Measurements from ENCODE around the gene ERBB3. TPM values are rescaled to one million over a fixed set of nuclear protein-coding genes. Genes with fewer than 3 reads are reported as not detected.

ERBB3 gene
- total RNA-seq, 1 donor from 2014 or later: 0.65 TPM

- intact Hi-C loops (cut with micrococcal nuclease): no loop called here
- no peaks in the 10 kb centered on the region for H3K27me3 Mint-ChIP-seq (ENCODE audit: insufficient read depth)
- peaks cover 40% of the 10 kb centered on the region for H3K4me1 Mint-ChIP-seq (ENCODE audit: low read depth)
- no peak for DNase-seq (ENCODE audit: low spot score)
- no peaks in the 10 kb centered on the region for H3K9me3 Mint-ChIP-seq
- H3K36me3 Mint-ChIP-seq (ENCODE audit: low read depth): peaks cover 27% of the 10 kb centered on the region
- H3K27ac Mint-ChIP-seq: no peak overlapping the region
- H3K4me3 Mint-ChIP-seq: no peak overlapping the region
Observed at GRCh38 chr12:56120158-56120846, 40.3 kb downstream of the ERBB3 start.

- Mint-ChIP-seq H3K27ac (no peak overlapping the region), H3K27me3 (ENCODE audit: insufficient read depth) (no peaks in the 10 kb centered on the region), H3K4me3 (no peak overlapping the region), H3K36me3 (ENCODE audit: low read depth) (peaks cover 27% of the 10 kb centered on the region), H3K4me1 (ENCODE audit: low read depth) (peaks cover 40% of the 10 kb centered on the region), H3K9me3 (no peaks in the 10 kb centered on the region)
- intact Hi-C loops (cut with micrococcal nuclease): no loop called here
- no peak for DNase-seq (ENCODE audit: low spot score)
Observed at GRCh38 chr12:56121204-56121870, 41.4 kb downstream of the ERBB3 start.

- H3K36me3 Mint-ChIP-seq (ENCODE audit: low read depth): peaks cover 15% of the 10 kb centered on the region
- H3K27ac Mint-ChIP-seq: no peak overlapping the region
- no peaks in the 10 kb centered on the region for H3K27me3 Mint-ChIP-seq (ENCODE audit: insufficient read depth)
- DNase-seq (ENCODE audit: low spot score): no peak
- H3K9me3 Mint-ChIP-seq: no peaks in the 10 kb centered on the region
- intact Hi-C loops (cut with micrococcal nuclease): no loop called here
- H3K4me1 Mint-ChIP-seq (ENCODE audit: low read depth): peaks cover 52% of the 10 kb centered on the region
- no peak overlapping the region for H3K4me3 Mint-ChIP-seq
Observed at GRCh38 chr12:56122637-56123036, 42.7 kb downstream of the ERBB3 start.

GRCh38 chr12:56124133-56124532, 44.2 kb downstream of the ERBB3 start:
- intact Hi-C loops (cut with micrococcal nuclease): no loop called here
- no peaks in the 10 kb centered on the region for H3K27me3 Mint-ChIP-seq (ENCODE audit: insufficient read depth)

GRCh38 chr12:56126732-56127239, 46.8 kb downstream of the ERBB3 start:
- peaks cover 55% of the 10 kb centered on the region for H3K4me1 Mint-ChIP-seq (ENCODE audit: low read depth)
- H3K4me3 Mint-ChIP-seq: peak overlapping the region; percentile 97
- DNase-seq (ENCODE audit: low spot score): no peak
- H3K27ac Mint-ChIP-seq: peak overlapping the region; percentile 94
- H3K9me3 Mint-ChIP-seq: no peaks in the 10 kb centered on the region
- intact Hi-C loops (cut with micrococcal nuclease): loop anchor here (1.0 to 2.0 kb wide), 9 partner anchors 8 to 342 kb away; partner anchors contain the start of genes ANKRD52, COQ10A, MYL6 and NABP2
- peaks cover 22% of the 10 kb centered on the region for H3K36me3 Mint-ChIP-seq (ENCODE audit: low read depth)
- H3K27me3 Mint-ChIP-seq (ENCODE audit: insufficient read depth): no peaks in the 10 kb centered on the region

More at GRCh38 chr12:56124133-56124532, 44.2 kb downstream of the ERBB3 start:
- Mint-ChIP-seq H3K27ac (peak overlapping the region; percentile 43), H3K4me3 (no peak overlapping the region), H3K9me3 (no peaks in the 10 kb centered on the region), H3K36me3 (ENCODE audit: low read depth) (peaks cover 10% of the 10 kb centered on the region), H3K4me1 (ENCODE audit: low read depth) (peaks cover 47% of the 10 kb centered on the region)
- no peak for DNase-seq (ENCODE audit: low spot score)

GRCh38 chr12:56127485-56127887, 47.5 kb downstream of the ERBB3 start:
- H3K4me1 Mint-ChIP-seq (ENCODE audit: low read depth): peaks cover 61% of the 10 kb centered on the region
- no peaks in the 10 kb centered on the region for H3K27me3 Mint-ChIP-seq (ENCODE audit: insufficient read depth)
- no peaks in the 10 kb centered on the region for H3K9me3 Mint-ChIP-seq
- no peak for DNase-seq (ENCODE audit: low spot score)
- peak overlapping the region; percentile 94 for H3K27ac Mint-ChIP-seq
- H3K4me3 Mint-ChIP-seq: peak overlapping the region; percentile 97
- H3K36me3 Mint-ChIP-seq (ENCODE audit: low read depth): peaks cover 27% of the 10 kb centered on the region
- intact Hi-C loops (cut with micrococcal nuclease): loop anchor here (1.0 to 2.0 kb wide), 3 partner anchors 131 to 341 kb away; partner anchors contain the start of genes ANKRD52, SARNP and SPRYD4

GRCh38 chr12:56127888-56128669, 48.1 kb downstream of the ERBB3 start, which contains the start of gene ESYT1:
Gene ESYT1, plus strand, starts transcription at chr12:56128267. Its CDS starts 53 bp downstream, at chr12:56128320.
- H3K36me3 Mint-ChIP-seq (ENCODE audit: low read depth): peaks cover 29% of the 10 kb centered on the region
- H3K27ac Mint-ChIP-seq: peak within 1 kb of the TSS; percentile 94
- H3K4me1 Mint-ChIP-seq (ENCODE audit: low read depth): peaks cover 62% of the 10 kb centered on the region

GRCh38 chr12:56128670-56129205, 48.8 kb downstream of the ERBB3 start:
- H3K36me3 Mint-ChIP-seq (ENCODE audit: low read depth): peaks cover 34% of the 10 kb centered on the region
- no peak for DNase-seq (ENCODE audit: low spot score)
- H3K9me3 Mint-ChIP-seq: no peaks in the 10 kb centered on the region
- intact Hi-C loops (cut with micrococcal nuclease): loop anchor here (1.0 kb wide), 2 partner anchors 24 to 155 kb away; partner anchors contain the start of gene MYL6B
- H3K27ac Mint-ChIP-seq: peak overlapping the region; percentile 94
- no peaks in the 10 kb centered on the region for H3K27me3 Mint-ChIP-seq (ENCODE audit: insufficient read depth)
- H3K4me3 Mint-ChIP-seq: peak overlapping the region; percentile 97
- peaks cover 67% of the 10 kb centered on the region for H3K4me1 Mint-ChIP-seq (ENCODE audit: low read depth)

More at GRCh38 chr12:56127888-56128669, 48.1 kb downstream of the ERBB3 start, which contains the start of gene ESYT1:
- no peaks in the 10 kb centered on the region for H3K27me3 Mint-ChIP-seq (ENCODE audit: insufficient read depth)
- DNase-seq (ENCODE audit: low spot score): peak; percentile 98
- intact Hi-C loops (cut with micrococcal nuclease): loop anchor here (1.0 to 2.0 kb wide), 5 partner anchors 24 to 341 kb away; partner anchors contain the start of genes ANKRD52, MYL6B, SARNP and SPRYD4
- no peaks in the 10 kb centered on the region for H3K9me3 Mint-ChIP-seq
- peak within 1 kb of the TSS; percentile 97 for H3K4me3 Mint-ChIP-seq

- no peaks in the 10 kb centered on the region for H3K9me3 Mint-ChIP-seq
- H3K4me1 Mint-ChIP-seq (ENCODE audit: low read depth): peaks cover 62% of the 10 kb centered on the region
- H3K27me3 Mint-ChIP-seq (ENCODE audit: insufficient read depth): no peaks in the 10 kb centered on the region
- peaks cover 41% of the 10 kb centered on the region for H3K36me3 Mint-ChIP-seq (ENCODE audit: low read depth)
- peak; percentile 72 for DNase-seq (ENCODE audit: low spot score)
- peak overlapping the region; percentile 97 for H3K4me3 Mint-ChIP-seq
- intact Hi-C loops (cut with micrococcal nuclease): no loop called here
- peak overlapping the region; percentile 94 for H3K27ac Mint-ChIP-seq
Observed at GRCh38 chr12:56129206-56129941, 49.4 kb downstream of the ERBB3 start.

GRCh38 chr12:56129942-56130495, 50.1 kb downstream of the ERBB3 start:
- Mint-ChIP-seq H3K27me3 (ENCODE audit: insufficient read depth) (no peaks in the 10 kb centered on the region), H3K9me3 (no peaks in the 10 kb centered on the region), H3K27ac (peak overlapping the region; percentile 94), H3K4me1 (ENCODE audit: low read depth) (peaks cover 61% of the 10 kb centered on the region), H3K36me3 (ENCODE audit: low read depth) (peaks cover 42% of the 10 kb centered on the region), H3K4me3 (peak overlapping the region; percentile 97)
- DNase-seq (ENCODE audit: low spot score): no peak
- intact Hi-C loops (cut with micrococcal nuclease): no loop called here

- Mint-ChIP-seq H3K27me3 (ENCODE audit: insufficient read depth) (no peaks in the 10 kb centered on the region), H3K4me1 (ENCODE audit: low read depth) (peaks cover 61% of the 10 kb centered on the region), H3K36me3 (ENCODE audit: low read depth) (peaks cover 44% of the 10 kb centered on the region), H3K9me3 (no peaks in the 10 kb centered on the region), H3K4me3 (peak overlapping the region; percentile 97), H3K27ac (no peak overlapping the region)
- DNase-seq (ENCODE audit: low spot score): no peak
- intact Hi-C loops (cut with micrococcal nuclease): no loop called here
Observed at GRCh38 chr12:56130876-56131275, 50.9 kb downstream of the ERBB3 start.

Data from activated T-helper 1 cell treated with anti-CD3 and anti-CD28 coated beads, Interleukin-12 subunit alpha, Interleukin-12 subunit beta, Interleukin-2, Interleukin-4 antibody, amounts not matched to agents 30 ng/mL and 10 ng/mL and 1 ng/mL, durations not matched to agents 14 hours and 24 hours and 36 hours (primary cell).